Activated CD4-positive, alpha-beta memory T cell treated with anti-CD3 and anti-CD28 coated beads, Interleukin-2, amount 10 ng/mL, durations not matched to agents 7 days and 5 days (primary cell): Measurements from ENCODE around the gene MAPK4. TPM values are rescaled to one million over a fixed set of nuclear protein-coding genes. Genes with fewer than 3 reads are reported as not detected.

Experiments
- CTCF ChIA-PET: fragments of 350-600 bp; sonication (Branson Sonifier 250); formaldehyde crosslinking; loops from one replicate; lab custom pipeline; 2021; ENCODE audit warnings: antibody characterized with exemption, inconsistent platforms; lab: Charles Lee
- POLR2A ChIA-PET: fragments of 350-600 bp; sonication (Branson Sonifier 250); formaldehyde crosslinking; loops from one replicate; lab custom pipeline; 2021; ENCODE audit warnings: antibody characterized with exemption; lab: Charles Lee
- DNase-seq: peaks from one replicate; pipeline ENCODE4 v3.0.0-alpha.2; 2020
- H3K27ac Mint-ChIP-seq: one replicate; pipeline ENCODE4 v1.8.0; 2021; ENCODE audit warnings: mild to moderate bottlenecking, mixed read lengths
- H3K27me3 Mint-ChIP-seq: one replicate; pipeline ENCODE4 v1.8.0; 2021; ENCODE audit warnings: mixed read lengths
- H3K36me3 Mint-ChIP-seq: one replicate; pipeline ENCODE4 v1.8.0; 2021; ENCODE audit warnings: low read depth, mixed read lengths
- H3K4me1 Mint-ChIP-seq: one replicate; pipeline ENCODE4 v1.8.0; 2021; ENCODE audit warnings: mixed read lengths
- H3K4me3 Mint-ChIP-seq: one replicate; pipeline ENCODE4 v1.8.0; 2021; ENCODE audit warnings: mild to moderate bottlenecking, mixed read lengths
- H3K9me3 Mint-ChIP-seq: one replicate; pipeline ENCODE4 v1.8.0; 2021; ENCODE audit warnings: mixed read lengths
- total RNA-seq, 2 experiments: library from RNA; stranded (reverse); gene quantifications; one replicate each; pipeline ENCODE4 v1.2.3, GENCODE V29; 2021

Gene MAPK4
- total RNA-seq, 2 experiments from 2014 or later: not detected

- POLR2A ChIA-PET: no interaction called here
- CTCF ChIA-PET: no interaction called here
- H3K4me3 Mint-ChIP-seq: no peak overlapping the region
- no peak overlapping the region for H3K27ac Mint-ChIP-seq
- no peaks in the 10 kb centered on the region for H3K36me3 Mint-ChIP-seq
- H3K27me3 Mint-ChIP-seq: peaks cover 6% of the 10 kb centered on the region
- no peak for DNase-seq
- H3K9me3 Mint-ChIP-seq: no peaks in the 10 kb centered on the region
- no peaks in the 10 kb centered on the region for H3K4me1 Mint-ChIP-seq
These were observed 60.4 kb downstream of the MAPK4 start for GRCh38 chr18:50620319-50620718.

- CTCF ChIA-PET: no interaction called here
- Mint-ChIP-seq H3K36me3 (no peaks in the 10 kb centered on the region), H3K4me1 (no peaks in the 10 kb centered on the region), H3K4me3 (no peak overlapping the region), H3K9me3 (no peaks in the 10 kb centered on the region), H3K27me3 (peaks cover 6% of the 10 kb centered on the region), H3K27ac (no peak overlapping the region)
- DNase-seq: no peak
- POLR2A ChIA-PET: no interaction called here
These were observed 61.5 kb downstream of the MAPK4 start for GRCh38 chr18:50621366-50621765.

GRCh38 chr18:50622320-50622719 is 62.4 kb downstream of the MAPK4 start:
- Mint-ChIP-seq H3K4me1 (no peaks in the 10 kb centered on the region), H3K27me3 (peaks cover 3% of the 10 kb centered on the region), H3K36me3 (no peaks in the 10 kb centered on the region), H3K9me3 (no peaks in the 10 kb centered on the region), H3K4me3 (no peak overlapping the region), H3K27ac (no peak overlapping the region)
- DNase-seq: no peak
- CTCF ChIA-PET: no interaction called here
- POLR2A ChIA-PET: no interaction called here

- Mint-ChIP-seq H3K27ac (no peak overlapping the region), H3K27me3 (peaks cover 3% of the 10 kb centered on the region), H3K4me3 (no peak overlapping the region), H3K9me3 (no peaks in the 10 kb centered on the region), H3K36me3 (no peaks in the 10 kb centered on the region), H3K4me1 (no peaks in the 10 kb centered on the region)
- no peak for DNase-seq
- POLR2A ChIA-PET: no interaction called here
- CTCF ChIA-PET: no interaction called here
These were observed 63.0 kb downstream of the MAPK4 start for GRCh38 chr18:50622865-50623393.

GRCh38 chr18:50623694-50624352 is 63.9 kb downstream of the MAPK4 start:
- POLR2A ChIA-PET: no interaction called here
- Mint-ChIP-seq H3K36me3 (no peaks in the 10 kb centered on the region), H3K27me3 (peaks cover 3% of the 10 kb centered on the region), H3K9me3 (no peaks in the 10 kb centered on the region), H3K27ac (no peak overlapping the region), H3K4me3 (no peak overlapping the region), H3K4me1 (no peaks in the 10 kb centered on the region)
- CTCF ChIA-PET: no interaction called here
- DNase-seq: no peak

GRCh38 chr18:50624981-50625380 is 65.1 kb downstream of the MAPK4 start:
- Mint-ChIP-seq H3K36me3 (no peaks in the 10 kb centered on the region), H3K9me3 (no peaks in the 10 kb centered on the region), H3K4me1 (no peaks in the 10 kb centered on the region), H3K4me3 (no peak overlapping the region), H3K27ac (no peak overlapping the region), H3K27me3 (peaks cover 3% of the 10 kb centered on the region)
- DNase-seq: no peak
- CTCF ChIA-PET: no interaction called here
- POLR2A ChIA-PET: no interaction called here

- Mint-ChIP-seq H3K4me1 (no peaks in the 10 kb centered on the region), H3K27ac (no peak overlapping the region), H3K4me3 (no peak overlapping the region), H3K27me3 (peaks cover 3% of the 10 kb centered on the region), H3K9me3 (no peaks in the 10 kb centered on the region), H3K36me3 (no peaks in the 10 kb centered on the region)
- ChIA-PET CTCF (no interaction called here), POLR2A (no interaction called here)
- DNase-seq: no peak
These were observed 66.4 kb downstream of the MAPK4 start for GRCh38 chr18:50626317-50626716.

- Mint-ChIP-seq H3K27ac (no peak overlapping the region), H3K4me1 (no peaks in the 10 kb centered on the region), H3K9me3 (no peaks in the 10 kb centered on the region), H3K4me3 (no peak overlapping the region), H3K27me3 (peaks cover 3% of the 10 kb centered on the region), H3K36me3 (no peaks in the 10 kb centered on the region)
- ChIA-PET POLR2A (no interaction called here), CTCF (no interaction called here)
- DNase-seq: no peak
These were observed 68.0 kb downstream of the MAPK4 start for GRCh38 chr18:50627594-50628532.

GRCh38 chr18:50628533-50628905 is 68.6 kb downstream of the MAPK4 start:
- H3K9me3 Mint-ChIP-seq: no peaks in the 10 kb centered on the region
- H3K27ac Mint-ChIP-seq: no peak overlapping the region
- H3K4me1 Mint-ChIP-seq: no peaks in the 10 kb centered on the region
- peaks cover 3% of the 10 kb centered on the region for H3K27me3 Mint-ChIP-seq
- no peak for DNase-seq
- no peaks in the 10 kb centered on the region for H3K36me3 Mint-ChIP-seq
- ChIA-PET POLR2A (no interaction called here), CTCF (no interaction called here)
- no peak overlapping the region for H3K4me3 Mint-ChIP-seq

- POLR2A ChIA-PET: no interaction called here
- no peak for DNase-seq
- CTCF ChIA-PET: no interaction called here
- Mint-ChIP-seq H3K36me3 (no peaks in the 10 kb centered on the region), H3K9me3 (no peaks in the 10 kb centered on the region), H3K4me3 (no peak overlapping the region), H3K4me1 (no peaks in the 10 kb centered on the region), H3K27me3 (no peaks in the 10 kb centered on the region), H3K27ac (no peak overlapping the region)
These were observed 69.3 kb downstream of the MAPK4 start for GRCh38 chr18:50629148-50629631.

GRCh38 chr18:50630895-50631294 is 71.0 kb downstream of the MAPK4 start:
- CTCF ChIA-PET: no interaction called here
- Mint-ChIP-seq H3K9me3 (no peaks in the 10 kb centered on the region), H3K36me3 (no peaks in the 10 kb centered on the region), H3K27ac (no peak overlapping the region), H3K27me3 (no peaks in the 10 kb centered on the region), H3K4me3 (no peak overlapping the region), H3K4me1 (no peaks in the 10 kb centered on the region)
- POLR2A ChIA-PET: no interaction called here
- no peak for DNase-seq

GRCh38 chr18:50632895-50633515 is 73.1 kb downstream of the MAPK4 start:
- DNase-seq: no peak
- no peaks in the 10 kb centered on the region for H3K9me3 Mint-ChIP-seq
- no peaks in the 10 kb centered on the region for H3K27me3 Mint-ChIP-seq
- no peak overlapping the region for H3K4me3 Mint-ChIP-seq
- ChIA-PET CTCF (no interaction called here), POLR2A (no interaction called here)
- no peak overlapping the region for H3K27ac Mint-ChIP-seq
- no peaks in the 10 kb centered on the region for H3K4me1 Mint-ChIP-seq
- H3K36me3 Mint-ChIP-seq: no peaks in the 10 kb centered on the region

- no peak overlapping the region for H3K4me3 Mint-ChIP-seq
- no peaks in the 10 kb centered on the region for H3K27me3 Mint-ChIP-seq
- POLR2A ChIA-PET: no interaction called here
- no peaks in the 10 kb centered on the region for H3K9me3 Mint-ChIP-seq
- no peak overlapping the region for H3K27ac Mint-ChIP-seq
- H3K4me1 Mint-ChIP-seq: no peaks in the 10 kb centered on the region
- H3K36me3 Mint-ChIP-seq: no peaks in the 10 kb centered on the region
- CTCF ChIA-PET: no interaction called here
- DNase-seq: no peak
These were observed 74.1 kb downstream of the MAPK4 start for GRCh38 chr18:50633992-50634391.
